ENCODE results near the gene CHCHD2.
"Not testable (repeated sequence)": the region's sequence is repeated elsewhere in the genome, so short reads cannot be mapped to it uniquely, and the experiment has no call there.

CHCHD2 gene

GRCh38 chr7:56104138-56104537, 2.1 kb downstream of the CHCHD2 start:
- H3K27me3 ChIP-seq (replicated peaks; ENCODE audit: control insufficient read depth, insufficient read depth, low read length); H3K9me3 ChIP-seq (ENCODE audit: control insufficient read depth, low read length); H3K9ac ChIP-seq (ENCODE audit: low read length); H3K4me3 ChIP-seq (ENCODE audit: low read length); DNase-seq (ENCODE audit: low read depth): not testable (repeated sequence)
- Histone ChIP-seq H3K36me3 (ENCODE audit: control insufficient read depth, insufficient read depth, low read length, severe bottlenecking) (peaks cover 51% of the 10 kb centered on the region), H3K4me1 (ENCODE audit: control insufficient read depth, insufficient read depth, low read length) (peaks cover 16% of the 10 kb centered on the region)

GRCh38 chr7:56099653-56100052, 6.6 kb downstream of the CHCHD2 start:
- no peaks in the 10 kb centered on the region for H3K9me3 ChIP-seq (ENCODE audit: control insufficient read depth, low read length)
- no peak for DNase-seq (ENCODE audit: low read depth)
- H3K36me3 ChIP-seq (ENCODE audit: control insufficient read depth, insufficient read depth, low read length, severe bottlenecking) = peaks cover 51% of the 10 kb centered on the region
- H3K27me3 ChIP-seq (replicated peaks; ENCODE audit: control insufficient read depth, insufficient read depth, low read length) = no peaks in the 10 kb centered on the region
- peaks cover 14% of the 10 kb centered on the region for H3K4me1 ChIP-seq (ENCODE audit: control insufficient read depth, insufficient read depth, low read length)
- H3K4me3 ChIP-seq (ENCODE audit: low read length) = no peak overlapping the region
- no peak overlapping the region for H3K9ac ChIP-seq (ENCODE audit: low read length)

DNA sequence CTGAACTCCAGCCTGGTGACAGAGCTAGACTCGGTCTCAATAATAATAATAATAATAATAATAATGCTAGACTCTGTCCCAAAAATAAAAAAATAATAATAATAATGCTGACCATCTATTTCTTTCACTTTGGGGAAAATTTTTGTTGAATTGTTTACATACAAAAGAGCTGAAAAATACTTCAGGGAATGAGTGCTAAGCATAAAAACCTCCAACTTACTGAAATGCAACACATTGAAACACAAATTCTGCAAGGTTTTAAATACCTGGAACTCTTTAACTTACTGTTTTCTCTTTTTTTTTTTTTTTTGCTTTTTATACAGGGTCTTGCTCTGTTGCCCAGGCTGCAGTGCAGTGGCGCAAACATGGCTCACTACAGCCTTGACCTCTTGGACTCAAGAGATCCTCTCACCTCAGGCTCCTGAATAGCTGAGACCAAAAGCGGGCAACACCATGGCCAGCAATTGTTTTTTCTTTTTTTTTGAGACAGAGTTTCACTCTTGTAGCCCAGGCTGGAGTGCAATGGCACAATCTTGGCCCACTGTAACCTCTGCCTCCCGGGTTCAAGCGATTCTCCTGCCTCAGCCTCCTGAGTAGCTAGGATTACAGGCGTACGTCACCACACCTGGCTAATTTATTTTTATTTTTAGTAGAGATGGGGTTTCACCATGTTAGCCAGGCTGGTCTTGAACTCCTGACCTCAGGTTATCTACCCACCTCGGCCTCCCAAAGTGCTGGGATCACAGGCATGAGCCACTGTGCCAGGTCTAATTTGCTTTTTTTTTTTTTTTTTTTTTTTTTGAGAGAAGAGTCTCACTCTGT, 7.9 kb downstream of the CHCHD2 start:
- peaks cover 12% of the 10 kb centered on the region for H3K4me1 ChIP-seq (ENCODE audit: control insufficient read depth, insufficient read depth, low read length)
- H3K9me3 ChIP-seq (ENCODE audit: control insufficient read depth, low read length); H3K27me3 ChIP-seq (replicated peaks; ENCODE audit: control insufficient read depth, insufficient read depth, low read length); H3K4me3 ChIP-seq (ENCODE audit: low read length); H3K9ac ChIP-seq (ENCODE audit: low read length): not testable (repeated sequence)
- H3K36me3 ChIP-seq (ENCODE audit: control insufficient read depth, insufficient read depth, low read length, severe bottlenecking) = peaks cover 42% of the 10 kb centered on the region
- peak; percentile 5 for DNase-seq (ENCODE audit: low read depth)

GRCh38 chr7:56097700-56098099, 8.6 kb downstream of the CHCHD2 start:
- peak; percentile 96 for DNase-seq (ENCODE audit: low read depth)
- H3K27me3 ChIP-seq (replicated peaks; ENCODE audit: control insufficient read depth, insufficient read depth, low read length) = no peaks in the 10 kb centered on the region
- H3K36me3 ChIP-seq (ENCODE audit: control insufficient read depth, insufficient read depth, low read length, severe bottlenecking) = peaks cover 35% of the 10 kb centered on the region
- no peak overlapping the region for H3K9ac ChIP-seq (ENCODE audit: low read length)
- H3K9me3 ChIP-seq (ENCODE audit: control insufficient read depth, low read length) = no peaks in the 10 kb centered on the region
- H3K4me3 ChIP-seq (ENCODE audit: low read length) = no peak overlapping the region
- peaks cover 17% of the 10 kb centered on the region for H3K4me1 ChIP-seq (ENCODE audit: control insufficient read depth, insufficient read depth, low read length)

DNA sequence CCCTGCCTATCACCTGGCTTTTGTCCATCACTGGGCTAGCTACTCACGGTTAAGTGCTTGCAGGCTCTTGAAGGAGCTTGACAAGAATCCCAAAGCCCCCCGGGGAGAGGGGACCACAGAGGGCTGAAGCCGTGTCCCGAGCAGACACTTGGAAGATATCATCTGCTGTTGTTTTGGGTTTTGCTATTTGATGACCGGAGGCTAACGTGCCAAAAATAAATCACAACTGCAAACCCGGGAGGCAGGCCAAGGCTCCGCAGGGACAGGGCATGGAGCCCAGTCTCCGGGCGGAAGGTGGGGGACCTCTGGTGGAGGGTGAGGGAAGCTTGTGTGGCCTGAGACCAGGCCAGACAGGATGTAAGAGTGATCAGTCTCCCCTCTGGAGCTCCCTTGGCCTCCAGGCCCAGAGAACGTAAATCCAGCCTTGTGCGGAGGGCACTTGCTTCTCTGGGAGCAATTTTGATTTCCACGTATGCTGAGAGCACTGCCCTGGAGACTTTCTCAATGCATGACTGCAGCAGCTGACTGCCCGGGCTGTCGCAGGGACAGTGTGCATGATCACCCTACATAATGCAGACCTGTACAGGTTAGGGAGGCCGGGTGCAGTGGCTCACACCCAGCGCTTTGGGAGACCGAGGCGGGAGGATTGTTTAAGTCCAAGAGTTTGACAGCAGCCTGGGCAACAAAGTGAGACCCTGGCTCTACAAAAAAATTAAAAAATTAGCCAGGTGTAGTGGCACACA, 13.3 kb downstream of the CHCHD2 start, which contains the start of gene PHKG1:
Gene PHKG1 (minus strand): TSS at position 164 of the 743 bp plus-strand sequence. CDS start 4,011 bp downstream, outside the sequence.
- peaks cover 11% of the 10 kb centered on the region for H3K36me3 ChIP-seq (ENCODE audit: control insufficient read depth, insufficient read depth, low read length, severe bottlenecking)
- peak within 1 kb of the TSS; percentile 79 for H3K4me3 ChIP-seq (ENCODE audit: low read length)
- peak within 1 kb of the TSS; percentile 89 for H3K9ac ChIP-seq (ENCODE audit: low read length)
- DNase-seq (ENCODE audit: low read depth) = peak; percentile 92
- no peaks in the 10 kb centered on the region for H3K27me3 ChIP-seq (replicated peaks; ENCODE audit: control insufficient read depth, insufficient read depth, low read length)
- H3K4me1 ChIP-seq (ENCODE audit: control insufficient read depth, insufficient read depth, low read length) = peaks cover 31% of the 10 kb centered on the region
- no peaks in the 10 kb centered on the region for H3K9me3 ChIP-seq (ENCODE audit: control insufficient read depth, low read length)

GRCh38 chr7:56092388-56092787, 13.9 kb downstream of the CHCHD2 start:
- peak overlapping the region; percentile 79 for H3K4me3 ChIP-seq (ENCODE audit: low read length)
- not testable (repeated sequence) for DNase-seq (ENCODE audit: low read depth); H3K9me3 ChIP-seq (ENCODE audit: control insufficient read depth, low read length); H3K27me3 ChIP-seq (replicated peaks; ENCODE audit: control insufficient read depth, insufficient read depth, low read length)
- H3K4me1 ChIP-seq (ENCODE audit: control insufficient read depth, insufficient read depth, low read length) = peaks cover 25% of the 10 kb centered on the region
- H3K36me3 ChIP-seq (ENCODE audit: control insufficient read depth, insufficient read depth, low read length, severe bottlenecking) = peaks cover 17% of the 10 kb centered on the region
- H3K9ac ChIP-seq (ENCODE audit: low read length) = peak overlapping the region; percentile 89

DNA sequence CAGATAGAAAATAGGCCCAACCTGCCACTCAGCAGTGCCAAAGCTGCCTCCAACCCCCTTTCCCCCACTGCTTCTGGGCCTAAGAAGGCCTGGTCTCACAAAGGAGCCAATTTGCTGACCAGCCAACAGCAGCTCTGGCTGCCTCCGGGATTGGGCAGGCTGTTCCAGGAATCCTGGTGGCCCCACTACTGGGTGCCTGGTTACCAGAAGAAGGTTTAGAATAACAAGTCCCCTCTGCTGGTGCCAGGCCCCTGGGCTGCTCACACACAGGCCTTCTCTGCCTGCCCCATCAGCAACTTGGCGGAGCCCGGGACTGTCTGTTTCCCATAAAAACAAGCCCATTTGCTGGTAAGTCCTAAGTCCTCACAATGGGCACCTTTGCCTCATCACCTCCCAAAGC, 14.7 kb downstream of the CHCHD2 start:
- H3K36me3 ChIP-seq (ENCODE audit: control insufficient read depth, insufficient read depth, low read length, severe bottlenecking) = peaks cover 23% of the 10 kb centered on the region
- no peaks in the 10 kb centered on the region for H3K27me3 ChIP-seq (replicated peaks; ENCODE audit: control insufficient read depth, insufficient read depth, low read length)
- no peaks in the 10 kb centered on the region for H3K9me3 ChIP-seq (ENCODE audit: control insufficient read depth, low read length)
- H3K9ac ChIP-seq (ENCODE audit: low read length) = peak overlapping the region; percentile 89
- peak; percentile 60 for DNase-seq (ENCODE audit: low read depth)
- peaks cover 24% of the 10 kb centered on the region for H3K4me1 ChIP-seq (ENCODE audit: control insufficient read depth, insufficient read depth, low read length)
- peak overlapping the region; percentile 79 for H3K4me3 ChIP-seq (ENCODE audit: low read length)

- DNase-seq (ENCODE audit: low read depth) = no peak
- Histone ChIP-seq H3K9me3 (ENCODE audit: control insufficient read depth, low read length) (no peaks in the 10 kb centered on the region), H3K4me1 (ENCODE audit: control insufficient read depth, insufficient read depth, low read length) (peaks cover 22% of the 10 kb centered on the region), H3K9ac (ENCODE audit: low read length) (no peak overlapping the region), H3K4me3 (ENCODE audit: low read length) (no peak overlapping the region), H3K36me3 (ENCODE audit: control insufficient read depth, insufficient read depth, low read length, severe bottlenecking) (peaks cover 47% of the 10 kb centered on the region), H3K27me3 (replicated peaks; ENCODE audit: control insufficient read depth, insufficient read depth, low read length) (no peaks in the 10 kb centered on the region)
Observed at GRCh38 chr7:56087445-56087844, 18.8 kb downstream of the CHCHD2 start.

- H3K27me3 ChIP-seq (replicated peaks; ENCODE audit: control insufficient read depth, insufficient read depth, low read length) = no peaks in the 10 kb centered on the region
- no peaks in the 10 kb centered on the region for H3K9me3 ChIP-seq (ENCODE audit: control insufficient read depth, low read length)
- no peak overlapping the region for H3K4me3 ChIP-seq (ENCODE audit: low read length)
- peaks cover 15% of the 10 kb centered on the region for H3K4me1 ChIP-seq (ENCODE audit: control insufficient read depth, insufficient read depth, low read length)
- peaks cover 54% of the 10 kb centered on the region for H3K36me3 ChIP-seq (ENCODE audit: control insufficient read depth, insufficient read depth, low read length, severe bottlenecking)
- no peak for DNase-seq (ENCODE audit: low read depth)
- no peak overlapping the region for H3K9ac ChIP-seq (ENCODE audit: low read length)
Observed at GRCh38 chr7:56086761-56087160, 19.5 kb downstream of the CHCHD2 start.

DNA sequence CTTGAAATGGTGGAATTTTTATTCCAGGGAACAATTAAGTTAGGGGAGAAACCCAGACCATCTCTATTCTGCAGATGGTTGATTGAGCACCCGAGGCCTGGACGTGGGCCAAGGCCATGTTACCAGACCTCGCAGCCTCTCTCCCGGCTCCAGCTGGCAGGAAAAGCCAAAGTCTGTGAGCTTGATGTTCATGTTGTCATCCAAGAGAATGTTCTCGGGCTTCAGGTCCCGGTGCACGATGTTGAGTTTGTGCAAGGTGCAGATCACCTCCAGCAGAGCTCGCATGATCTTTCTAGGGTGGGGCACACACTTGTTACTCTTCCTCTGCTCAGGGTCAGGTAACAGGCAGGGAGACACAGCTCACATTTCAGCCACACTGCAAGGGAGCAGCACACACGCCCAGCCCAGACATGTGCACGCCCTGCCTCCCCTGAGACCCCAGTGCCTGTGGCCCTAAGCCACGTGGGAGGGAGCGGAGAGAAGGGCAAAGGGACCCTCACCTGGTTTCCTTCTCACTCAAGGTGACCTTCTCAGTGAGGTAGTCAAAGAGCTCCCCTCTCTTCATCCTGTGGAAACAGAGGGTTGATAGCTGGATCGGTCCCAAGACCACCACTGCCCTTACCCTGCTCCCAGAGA, 23.0 kb downstream of the CHCHD2 start:
- DNase-seq (ENCODE audit: low read depth) = no peak
- Histone ChIP-seq H3K4me3 (ENCODE audit: low read length) (no peak overlapping the region), H3K9me3 (ENCODE audit: control insufficient read depth, low read length) (no peaks in the 10 kb centered on the region), H3K27me3 (replicated peaks; ENCODE audit: control insufficient read depth, insufficient read depth, low read length) (no peaks in the 10 kb centered on the region), H3K9ac (ENCODE audit: low read length) (no peak overlapping the region), H3K4me1 (ENCODE audit: control insufficient read depth, insufficient read depth, low read length) (peaks cover 24% of the 10 kb centered on the region), H3K36me3 (ENCODE audit: control insufficient read depth, insufficient read depth, low read length, severe bottlenecking) (peaks cover 62% of the 10 kb centered on the region)
